ENCODE data around the gene FAM76B. TPM values are rescaled to one million over a fixed set of nuclear protein-coding genes. Genes with fewer than 3 reads are reported as not detected.

FAM76B gene
- polyA plus RNA-seq, 4 donors, result 44.6 to 65.0 (median 58.1) TPM

- DNase-seq (ENCODE audit: low read depth in 4 of 4, low spot score in 3 of 4), result no peak
These were observed 55.5 kb downstream of the FAM76B start for GRCh38 chr11:95734009-95734572.

GRCh38 chr11:95732930-95733602 is 56.5 kb downstream of the FAM76B start:
- DNase-seq (ENCODE audit: low read depth in 4 of 4, low spot score in 3 of 4), result no peak

DNA sequence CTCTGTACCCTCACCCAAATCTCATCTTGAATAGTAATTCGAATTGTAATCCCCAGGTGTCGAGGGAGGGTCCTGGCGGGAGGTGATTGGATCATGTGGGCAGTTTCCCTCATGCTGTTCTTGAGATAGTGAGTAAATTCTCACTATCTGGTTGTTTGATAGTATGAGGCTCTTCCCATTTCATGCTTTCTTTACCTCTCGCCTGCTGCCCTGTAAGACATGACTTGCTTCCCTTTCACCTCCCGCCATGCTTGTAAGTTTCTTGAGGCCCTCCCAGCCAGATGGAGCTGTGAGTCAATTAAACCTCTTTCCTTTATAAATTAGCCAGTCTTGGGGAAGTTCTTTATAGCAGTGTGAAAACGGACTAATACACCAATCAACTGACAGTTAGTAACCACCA is 60.1 kb downstream of the FAM76B start:
- no peak for DNase-seq (ENCODE audit: low read depth in 4 of 4, low spot score in 3 of 4)

GRCh38 chr11:95728790-95729189 is 60.8 kb downstream of the FAM76B start:
- DNase-seq (ENCODE audit: low read depth in 4 of 4, low spot score in 3 of 4), result no peak

- DNase-seq (ENCODE audit: low read depth in 4 of 4, low spot score in 3 of 4), result no peak
These were observed 61.5 kb downstream of the FAM76B start for GRCh38 chr11:95728094-95728493.

GRCh38 chr11:95727620-95728019 is 62.0 kb downstream of the FAM76B start:
- DNase-seq (ENCODE audit: low read depth in 4 of 4, low spot score in 3 of 4), result no peak

DNA sequence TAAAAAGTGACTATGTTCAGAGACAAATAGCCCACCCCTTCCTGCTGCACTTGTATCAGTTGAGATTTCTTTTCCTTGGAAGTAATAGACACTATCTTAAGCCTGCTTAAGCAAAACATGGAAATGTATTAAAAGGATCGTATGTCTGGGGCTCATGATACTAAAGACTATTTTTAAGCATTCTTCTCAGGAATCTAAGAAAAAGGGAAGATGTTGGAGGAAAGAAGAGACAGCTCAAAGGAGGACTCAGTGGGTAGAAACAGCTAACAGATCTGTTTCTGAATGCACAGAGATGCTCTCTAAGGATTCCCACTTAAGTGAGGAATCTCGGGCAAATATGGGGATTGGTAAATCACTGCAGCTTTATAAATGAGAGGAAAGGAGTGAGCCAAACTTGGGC is 62.5 kb downstream of the FAM76B start:
- no peak for DNase-seq (ENCODE audit: low read depth in 4 of 4, low spot score in 3 of 4)

DNA sequence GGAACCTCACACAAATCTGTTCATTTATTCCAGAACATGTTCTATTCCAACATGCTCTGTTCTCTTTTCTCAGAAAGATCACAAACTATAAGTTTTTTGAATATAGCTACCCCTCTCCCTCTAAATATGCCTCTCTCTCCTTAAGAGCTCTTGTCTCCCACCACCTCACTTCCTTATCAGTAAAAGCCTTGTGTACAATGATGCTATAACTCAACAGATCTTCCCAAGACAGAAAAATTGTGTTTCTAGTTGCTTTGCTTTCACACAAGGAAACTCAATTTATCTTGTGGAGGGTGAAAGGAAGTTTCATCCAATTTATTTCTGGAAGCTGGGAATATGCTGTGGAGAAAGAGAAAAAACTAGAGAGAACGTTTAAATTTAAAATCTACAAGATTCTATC is 64.4 kb downstream of the FAM76B start:
- DNase-seq (ENCODE audit: low read depth in 4 of 4, low spot score in 3 of 4), result no peak

DNA sequence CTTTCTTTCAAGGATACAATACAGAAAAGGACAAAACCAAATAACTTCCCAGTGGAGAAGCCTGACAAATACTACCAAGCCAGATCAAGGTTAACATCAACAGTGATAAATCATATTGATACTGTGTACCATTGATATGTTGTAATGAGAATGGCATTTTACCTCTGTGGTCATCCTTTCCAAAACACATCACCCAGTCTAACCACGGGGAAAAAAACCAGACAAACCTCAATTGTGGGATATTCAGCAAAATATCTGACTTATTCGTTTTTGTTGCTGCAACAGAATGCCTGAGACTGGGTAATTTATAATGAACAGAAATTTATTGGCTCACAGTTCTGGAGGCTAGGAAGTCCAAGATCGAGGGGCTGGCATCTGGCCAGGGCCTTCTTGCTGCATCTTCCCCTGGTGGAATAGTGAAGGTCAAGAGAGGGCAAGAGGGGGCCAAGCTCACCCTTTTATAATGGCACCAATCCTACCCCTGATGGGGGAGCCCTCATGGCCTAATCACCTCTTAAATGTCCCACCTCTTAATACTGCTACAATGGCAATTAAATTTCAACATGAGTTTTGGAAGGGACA is 66.1 kb downstream of the FAM76B start:
- DNase-seq (ENCODE audit: low read depth in 4 of 4, low spot score in 3 of 4), result no peak

- no peak for DNase-seq (ENCODE audit: low read depth in 4 of 4, low spot score in 3 of 4)
These were observed 69.4 kb downstream of the FAM76B start for GRCh38 chr11:95720195-95720594.

Other genes with a start within 250 kb of the FAM76B start
- gene CEP57, start 716 bp upstream of the FAM76B start, polyA plus RNA-seq (ENCODE audit: insufficient read length in 4 of 4), result 10 to 100 TPM; 68.9 to 93.1 (median 88.7) TPM
- gene MTMR2, start 134.3 kb upstream of the FAM76B start, polyA plus RNA-seq (ENCODE audit: insufficient read length in 4 of 4), result 10 to 100 TPM; 41.7 to 69.1 (median 60.2) TPM